ENCODE measurements around the gene ORAI2.

- TF ChIP-seq CTCF (optimal IDR thresholded peaks at IDR 0.05 in 1 of 3, IDR thresholded peaks at IDR 0.05 in 1 of 3, conservative IDR thresholded peaks at IDR 0.05 in 1 of 3; ENCODE audit: extremely low read depth in 1 of 3, insufficient read depth in 2 of 3, low read length in 3 of 3) (no peak), EZH2 (IDR thresholded peaks at IDR 0.05; ENCODE audit: low read length) (no peak)
Measured at GRCh38 chr7:102415685-102416225, 17.6 kb upstream of the ORAI2 start.
